ENCODE measurements around the gene CERT1.
"Not testable (repeated sequence)": the region's sequence is repeated elsewhere in the genome, so short reads cannot be mapped to it uniquely, and the experiment has no call there.

CERT1 gene

GRCh38 chr5:75512383-75513074, 1.1 kb upstream of the CERT1 start:
- peak overlapping the region; percentile 82 for H3K4me3 ChIP-seq (ENCODE audit: low read length)
- peak; percentile 21 for DNase-seq (ENCODE audit: low read depth)

GRCh38 chr5:75510836-75511434, 494 bp downstream of the CERT1 start:
- TF ChIP-seq CTCF (conservative IDR thresholded peaks at IDR 0.05; ENCODE audit: low read length) = no peak
- peak; percentile 36 for DNase-seq (ENCODE audit: low read depth)
- peak overlapping the region; percentile 81 for H3K4me3 ChIP-seq (ENCODE audit: low read length)

More at GRCh38 chr5:75512383-75513074, 1.1 kb upstream of the CERT1 start:
- no peak for TF ChIP-seq CTCF (conservative IDR thresholded peaks at IDR 0.05; ENCODE audit: low read length)

GRCh38 chr5:75510417-75510835, 1.0 kb downstream of the CERT1 start:
- DNase-seq (ENCODE audit: low read depth) = peak; percentile 47
- H3K4me3 ChIP-seq (ENCODE audit: low read length) = peak overlapping the region; percentile 81
- no peak for TF ChIP-seq CTCF (conservative IDR thresholded peaks at IDR 0.05; ENCODE audit: low read length)

GRCh38 chr5:75509956-75510355, 1.5 kb downstream of the CERT1 start:
- no peak for TF ChIP-seq CTCF (conservative IDR thresholded peaks at IDR 0.05; ENCODE audit: low read length)
- DNase-seq (ENCODE audit: low read depth) = peak; percentile 52

GRCh38 chr5:75509546-75509945, 1.9 kb downstream of the CERT1 start:
- H3K4me3 ChIP-seq (ENCODE audit: low read length) = peak overlapping the region; percentile 81
- DNase-seq (ENCODE audit: low read depth) = no peak

More at GRCh38 chr5:75509956-75510355, 1.5 kb downstream of the CERT1 start:
- peak overlapping the region; percentile 81 for H3K4me3 ChIP-seq (ENCODE audit: low read length)

GRCh38 chr5:75507841-75508240, 3.6 kb downstream of the CERT1 start:
- no peak overlapping the region for H3K4me3 ChIP-seq (ENCODE audit: low read length)
- no peak for TF ChIP-seq CTCF (conservative IDR thresholded peaks at IDR 0.05; ENCODE audit: low read length)
- no peak for DNase-seq (ENCODE audit: low read depth)

More at GRCh38 chr5:75509546-75509945, 1.9 kb downstream of the CERT1 start:
- no peak for TF ChIP-seq CTCF (conservative IDR thresholded peaks at IDR 0.05; ENCODE audit: low read length)

GRCh38 chr5:75505112-75505511, 6.3 kb downstream of the CERT1 start:
- not testable (repeated sequence) for DNase-seq (ENCODE audit: low read depth); H3K4me3 ChIP-seq (ENCODE audit: low read length)

- DNase-seq (ENCODE audit: low read depth); H3K4me3 ChIP-seq (ENCODE audit: low read length): not testable (repeated sequence)
Measured at GRCh38 chr5:75498875-75499274, 12.6 kb downstream of the CERT1 start.
